ENCODE results near the gene C5orf58.

GRCh38 chr5:170251462-170251861 is 18.7 kb downstream of the C5orf58 start:
- TF ChIP-seq EP300 (IDR thresholded peaks at IDR 0.05; ENCODE audit: borderline replicate concordance in 1 of 2, control insufficient read depth in 1 of 2, low read depth in 2 of 2, low read length in 2 of 2) (no peak), CTCF (IDR thresholded peaks at IDR 0.05 in 2 of 3, conservative IDR thresholded peaks at IDR 0.05 in 1 of 3; ENCODE audit: control insufficient read depth in 2 of 3, extremely low read depth in 1 of 3, insufficient read depth in 1 of 3, low read depth in 3 of 3, low read length in 3 of 3) (no peak), KLF5 (IDR thresholded peaks at IDR 0.05; ENCODE audit: partially characterized antibody) (no peak), SUZ12 (IDR thresholded peaks at IDR 0.05; ENCODE audit: unreplicated experiment) (no peak)

All from GM12878 (cell line).